Cardiac muscle cell (in vitro differentiated cells and primary cell): Measurements from ENCODE around the gene CPNE8. TPM values are rescaled to one million over a fixed set of nuclear protein-coding genes. Genes with fewer than 3 reads are reported as not detected.

Experiments used
- DNase-seq, 2 donors: peaks; one replicate each; pipeline versions ENCODE4 v3.0.0 to v3.0.0-alpha.2; 2010 to 2017; ENCODE audit warnings: low read depth in 1 of 2, low spot score in 1 of 2
- H3K27ac ChIP-seq: fragments of 200-600 bp; sonication (generic); 2 replicates; pipeline ENCODE4 v1.5.1; 2016
- H3K27me3 ChIP-seq: fragments of 200-600 bp; sonication (generic); 2 replicates; pipeline ENCODE4 v1.6.0; 2016; ENCODE audit warnings: control low read depth
- H3K36me3 ChIP-seq: fragments of 200-600 bp; sonication (generic); 2 replicates; pipeline ENCODE4 v1.5.1; 2016; ENCODE audit warnings: control low read depth
- H3K4me1 ChIP-seq: fragments of 200-600 bp; sonication (generic); 2 replicates; pipeline ENCODE4 v1.8.1; 2017; ENCODE audit warnings: low read depth, mild to moderate bottlenecking, mixed run types
- H3K4me3 ChIP-seq: fragments of 200-600 bp; sonication (generic); 2 replicates; pipeline ENCODE4 v1.5.1; 2016; ENCODE audit warnings: mild to moderate bottlenecking
- H3K9me3 ChIP-seq: fragments of 200-600 bp; sonication (generic); 2 replicates; pipeline ENCODE4 v1.5.1; 2017; ENCODE audit warnings: low read depth, mild to moderate bottlenecking, control low read depth
- polyA plus RNA-seq: library from polyadenylated mRNA; unstranded; fragments of >200 nt; fragmentation: Nextera tagmentation; extraction: Ambion mirVana; gene quantifications from 2 replicates; pipeline ENCODE4 v1.2.1, GENCODE V29; 2016
- total RNA-seq: library from RNA; depleted of rRNA; stranded (reverse); fragments of >200 nt; gene quantifications from 2 replicates; pipeline ENCODE4 v1.2.3, GENCODE V29; 2016
- TF ChIP-seq, protein P1 (sequence below): IDR thresholded peaks from 2 replicates; pipeline ENCODE4 v1.5.1; 2012; ENCODE audit warnings: low read depth, mild to moderate bottlenecking, low read length

CPNE8 gene
- total and polyA plus RNA-seq, 2 experiments from 2014 or later: 0.12 to 0.60 TPM

GRCh38 chr12:38628288-38628687 is 277.1 kb downstream of the CPNE8 start:
- TF ChIP-seq, protein P1, sequence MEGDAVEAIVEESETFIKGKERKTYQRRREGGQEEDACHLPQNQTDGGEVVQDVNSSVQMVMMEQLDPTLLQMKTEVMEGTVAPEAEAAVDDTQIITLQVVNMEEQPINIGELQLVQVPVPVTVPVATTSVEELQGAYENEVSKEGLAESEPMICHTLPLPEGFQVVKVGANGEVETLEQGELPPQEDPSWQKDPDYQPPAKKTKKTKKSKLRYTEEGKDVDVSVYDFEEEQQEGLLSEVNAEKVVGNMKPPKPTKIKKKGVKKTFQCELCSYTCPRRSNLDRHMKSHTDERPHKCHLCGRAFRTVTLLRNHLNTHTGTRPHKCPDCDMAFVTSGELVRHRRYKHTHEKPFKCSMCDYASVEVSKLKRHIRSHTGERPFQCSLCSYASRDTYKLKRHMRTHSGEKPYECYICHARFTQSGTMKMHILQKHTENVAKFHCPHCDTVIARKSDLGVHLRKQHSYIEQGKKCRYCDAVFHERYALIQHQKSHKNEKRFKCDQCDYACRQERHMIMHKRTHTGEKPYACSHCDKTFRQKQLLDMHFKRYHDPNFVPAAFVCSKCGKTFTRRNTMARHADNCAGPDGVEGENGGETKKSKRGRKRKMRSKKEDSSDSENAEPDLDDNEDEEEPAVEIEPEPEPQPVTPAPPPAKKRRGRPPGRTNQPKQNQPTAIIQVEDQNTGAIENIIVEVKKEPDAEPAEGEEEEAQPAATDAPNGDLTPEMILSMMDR: no peak

GRCh38 chr12:38625306-38625705 is 280.1 kb downstream of the CPNE8 start:
- Histone ChIP-seq H3K4me1 (no peaks in the 10 kb centered on the region), H3K4me3 (no peak overlapping the region), H3K27ac (no peak overlapping the region), H3K27me3 (no peaks in the 10 kb centered on the region), H3K9me3 (no peaks in the 10 kb centered on the region), H3K36me3 (no peaks in the 10 kb centered on the region)
- TF ChIP-seq, protein P1: no peak
- DNase-seq: no peak

More at GRCh38 chr12:38628288-38628687, 277.1 kb downstream of the CPNE8 start:
- Histone ChIP-seq H3K4me3 (no peak overlapping the region), H3K9me3 (no peaks in the 10 kb centered on the region), H3K27me3 (no peaks in the 10 kb centered on the region), H3K27ac (no peak overlapping the region), H3K36me3 (no peaks in the 10 kb centered on the region), H3K4me1 (no peaks in the 10 kb centered on the region)
- DNase-seq: no peak

GRCh38 chr12:38614171-38614570 is 291.2 kb downstream of the CPNE8 start:
- Histone ChIP-seq H3K4me1 (no peaks in the 10 kb centered on the region), H3K9me3 (no peaks in the 10 kb centered on the region), H3K27me3 (no peaks in the 10 kb centered on the region), H3K4me3 (no peak overlapping the region), H3K27ac (no peak overlapping the region), H3K36me3 (no peaks in the 10 kb centered on the region)
- TF ChIP-seq, protein P1: no peak
- DNase-seq: no peak

DNA sequence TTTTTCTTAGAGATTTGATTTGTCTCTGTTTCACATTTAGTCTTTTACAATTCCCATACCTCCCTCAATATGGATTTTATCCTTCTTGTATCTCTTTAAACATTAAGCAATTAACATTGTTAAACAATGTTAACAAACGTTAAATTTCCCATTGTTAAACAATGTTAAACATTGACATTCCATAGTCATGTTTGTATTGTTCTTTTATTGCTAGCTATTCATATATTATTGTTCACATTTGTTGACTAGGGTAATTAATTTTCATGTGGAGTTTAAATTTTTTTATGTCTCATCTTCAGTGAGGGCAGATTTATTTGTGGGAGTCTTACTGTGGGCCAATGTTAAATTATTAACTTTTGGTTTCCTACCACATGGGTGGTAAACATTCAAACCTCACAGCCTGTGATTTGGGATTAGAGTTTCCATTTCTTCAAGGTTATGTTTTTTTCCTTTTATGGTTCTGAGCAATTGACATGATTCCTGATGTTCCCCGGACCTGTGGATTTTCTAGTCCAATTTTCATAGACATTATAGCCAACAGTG is 294.5 kb downstream of the CPNE8 start:
- TF ChIP-seq, protein P1: no peak
- Histone ChIP-seq H3K36me3 (no peaks in the 10 kb centered on the region), H3K27ac (no peak overlapping the region), H3K4me1 (no peaks in the 10 kb centered on the region), H3K4me3 (no peak overlapping the region), H3K9me3 (no peaks in the 10 kb centered on the region), H3K27me3 (no peaks in the 10 kb centered on the region)
- no peak for DNase-seq

GRCh38 chr12:38607295-38607694 is 298.1 kb downstream of the CPNE8 start:
- Histone ChIP-seq H3K27ac (no peak overlapping the region), H3K9me3 (no peaks in the 10 kb centered on the region), H3K4me3 (no peak overlapping the region), H3K27me3 (no peaks in the 10 kb centered on the region), H3K36me3 (no peaks in the 10 kb centered on the region), H3K4me1 (no peaks in the 10 kb centered on the region)
- TF ChIP-seq, protein P1: no peak
- DNase-seq: no peak
